MCF 10A (cell line): ENCODE results near the gene MED26. TPM values are rescaled to one million over a fixed set of nuclear protein-coding genes. Genes with fewer than 3 reads are reported as not detected.

Source experiments
- BruUV-seq: library from RNA; stranded (reverse); fragments of 400-500 nt; replicated peaks from 2 replicates; lab custom pipeline; 2021; lab: Mats Ljungman, UMichigan
- CTCF ChIA-PET: fragments of 300-600 bp; sonication (Branson Sonifier 250); formaldehyde crosslinking; extraction: SDS; loops from one replicate; lab custom pipeline; 2021; ENCODE audit warnings: antibody characterized with exemption, inconsistent platforms; lab: Yijun Ruan, JAX
- POLR2A ChIA-PET: fragments of 300-600, 350-650 bp; sonication (Branson Sonifier 250); formaldehyde crosslinking; extraction: SDS; loops from one replicate; lab custom pipeline; 2020; ENCODE audit warnings: antibody characterized with exemption, inconsistent platforms; lab: Yijun Ruan, JAX
- DNase-seq: peaks from one replicate; pipeline ENCODE4 v3.0.0-alpha.2; 2018; ENCODE audit not compliant: unreplicated experiment
- H3K27ac Mint-ChIP-seq: one replicate; pipeline ENCODE4 v1.8.0; 2022; ENCODE audit warnings: mild to moderate bottlenecking, low read depth, mixed read lengths; ENCODE audit not compliant: unreplicated experiment
- H3K27me3 Mint-ChIP-seq: one replicate; pipeline ENCODE4 v1.8.0; 2022; ENCODE audit warnings: mixed read lengths; ENCODE audit not compliant: insufficient read depth, unreplicated experiment
- H3K36me3 Mint-ChIP-seq: one replicate; pipeline ENCODE4 v1.8.0; 2022; ENCODE audit warnings: mild to moderate bottlenecking, moderate library complexity, mixed read lengths; ENCODE audit not compliant: insufficient read depth, unreplicated experiment
- H3K4me1 Mint-ChIP-seq: one replicate; pipeline ENCODE4 v1.8.0; 2022; ENCODE audit warnings: mixed read lengths; ENCODE audit not compliant: insufficient read depth, unreplicated experiment
- H3K4me3 Mint-ChIP-seq: one replicate; pipeline ENCODE4 v1.8.0; 2022; ENCODE audit warnings: mild to moderate bottlenecking, moderate library complexity, mixed read lengths; ENCODE audit not compliant: unreplicated experiment
- H3K9me3 Mint-ChIP-seq: one replicate; pipeline ENCODE4 v1.8.0; 2022; ENCODE audit warnings: mixed read lengths; ENCODE audit not compliant: unreplicated experiment
- CTCF ChIP-seq: fragments of 200-600 bp; IDR thresholded peaks from one replicate; pipeline ENCODE4 v1.8.0; 2022; ENCODE audit warnings: antibody characterized with exemption, mild to moderate bottlenecking; ENCODE audit not compliant: unreplicated experiment
- intact Hi-C: fragments of 100-400 bp; cut with micrococcal nuclease; formaldehyde crosslinking; loops from 2 replicates; pipeline ENCODE4 v1.14.1; 2022
- total RNA-seq: library from RNA; stranded (reverse); gene quantifications from 2 replicates; pipeline ENCODE4 v1.2.3, GENCODE V29; 2022

Gene MED26
- total RNA-seq, 1 experiment from 2014 or later = 12.9 TPM

DNA sequence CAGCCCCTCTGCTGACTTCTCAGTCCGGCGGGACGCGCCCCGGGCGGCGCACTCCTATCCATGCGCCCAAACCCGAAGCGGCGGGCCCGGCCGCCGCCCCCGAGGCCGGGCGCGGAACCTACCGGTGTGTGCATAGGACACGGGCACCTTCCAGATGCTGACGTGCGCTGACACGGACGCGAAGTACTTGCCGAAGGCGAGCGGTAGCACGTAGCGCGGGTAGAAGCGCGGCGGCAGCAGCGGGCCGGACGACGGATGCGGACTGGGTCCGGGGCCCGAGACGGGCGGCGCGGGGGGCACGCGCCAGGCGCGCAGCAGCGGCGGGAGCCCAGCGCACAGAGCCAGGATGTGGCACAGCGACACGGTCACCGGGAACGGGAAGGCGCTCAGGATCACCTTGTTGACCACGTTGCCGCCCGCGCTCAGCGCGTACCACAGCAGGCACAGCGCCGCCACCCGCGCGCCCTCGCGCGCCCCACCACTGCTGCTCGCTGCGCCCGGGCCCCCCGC is 56.1 kb downstream of the MED26 start:
- no peak for DNase-seq
- H3K27ac Mint-ChIP-seq = peak overlapping the region; percentile 99
- ChIA-PET POLR2A (interaction anchor here (0.7 to 6.1 kb wide), 13 partner anchors 10 to 113 kb away, joined by 3 to 51 read pairs (median 6); partner anchors contain the start of genes CHERP, MED26, SMIM7 and TMEM38A), CTCF (interaction anchor here (1.2 to 1.3 kb wide), 2 partner anchors 10 to 16 kb away, joined by 3 to 5 read pairs; no protein-coding TSS in a partner anchor)
- H3K4me3 Mint-ChIP-seq = peak overlapping the region; percentile 99
- H3K9me3 Mint-ChIP-seq = no peaks in the 10 kb centered on the region
- peaks cover 64% of the 10 kb centered on the region for H3K36me3 Mint-ChIP-seq
- H3K4me1 Mint-ChIP-seq = peaks cover 37% of the 10 kb centered on the region
- H3K27me3 Mint-ChIP-seq = no peaks in the 10 kb centered on the region
- no peak for TF ChIP-seq CTCF
- no TSS peak for BruUV-seq
- intact Hi-C loops = loop anchor here (5.0 kb wide), 1 partner anchor 255 kb away; the partner anchor contains the start of gene SIN3B

- Mint-ChIP-seq H3K27ac (peak overlapping the region; percentile 99), H3K9me3 (no peaks in the 10 kb centered on the region), H3K4me3 (peak overlapping the region; percentile 99), H3K36me3 (peaks cover 65% of the 10 kb centered on the region), H3K27me3 (no peaks in the 10 kb centered on the region), H3K4me1 (peaks cover 37% of the 10 kb centered on the region)
- no TSS peak for BruUV-seq
- no peak for DNase-seq
- TF ChIP-seq CTCF = no peak
- ChIA-PET POLR2A (interaction anchor here (0.6 to 6.1 kb wide), 7 partner anchors 10 to 89 kb away, joined by 3 to 51 read pairs (median 6); partner anchors contain the start of genes MED26 and SMIM7), CTCF (no interaction called here)
- intact Hi-C loops = loop anchor here (5.0 kb wide), 1 partner anchor 256 kb away; the partner anchor contains the start of gene SIN3B
Measured at GRCh38 chr19:16571283-16571682, 56.7 kb downstream of the MED26 start.

DNA sequence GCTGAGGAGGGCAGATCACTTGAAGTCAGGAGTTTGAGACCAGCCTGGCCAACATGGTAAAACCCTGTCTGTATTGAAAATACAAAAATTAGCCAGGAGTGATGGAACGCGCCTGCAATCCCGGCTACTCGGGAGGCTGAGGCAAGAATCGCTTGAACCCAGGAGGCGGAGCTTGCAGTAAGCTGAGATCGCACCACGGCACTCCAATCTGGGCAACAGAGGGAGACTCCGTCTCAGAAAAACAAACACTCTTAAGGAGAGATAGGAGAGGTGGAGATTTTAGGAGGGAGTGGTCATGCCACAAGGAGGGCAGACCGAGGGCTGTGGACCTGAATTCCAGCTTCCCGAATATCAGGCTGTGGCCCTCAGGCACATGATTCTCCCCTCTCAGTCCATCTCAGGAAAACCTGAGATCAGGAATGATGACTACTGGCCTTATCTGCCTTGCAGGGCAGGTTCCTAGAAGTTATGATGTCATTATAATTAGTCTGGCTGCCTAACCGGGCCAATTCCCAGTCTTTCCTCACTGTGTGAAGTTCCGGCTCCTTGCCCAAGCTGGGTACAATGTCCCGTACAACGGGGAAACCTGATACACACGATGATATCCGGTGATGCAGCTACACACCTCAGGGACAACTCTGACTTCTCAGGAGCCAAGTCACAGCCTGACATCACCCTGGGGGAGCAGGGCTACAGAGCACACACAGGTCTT is 58.2 kb downstream of the MED26 start:
- H3K4me3 Mint-ChIP-seq = peak overlapping the region; percentile 99
- POLR2A ChIA-PET = interaction anchor here (0.5 to 6.1 kb wide), 7 partner anchors 12 to 91 kb away, joined by 3 to 51 read pairs (median 6); partner anchors contain the start of genes MED26, SMIM7 and TMEM38A

More for the DNA sequence above, 58.2 kb downstream of the MED26 start:
- no peak for TF ChIP-seq CTCF
- DNase-seq = no peak
- intact Hi-C loops = loop anchor here (1.0 to 5.0 kb wide), 2 partner anchors 58 to 258 kb away; partner anchors contain the start of gene SIN3B
- CTCF ChIA-PET = interaction anchor here (0.5 to 1.0 kb wide), 4 partner anchors 200 to 697 kb away, joined by 3 to 4 read pairs (median 3); no protein-coding TSS in a partner anchor
- peaks cover 32% of the 10 kb centered on the region for H3K4me1 Mint-ChIP-seq
- BruUV-seq = no TSS peak
- H3K36me3 Mint-ChIP-seq = peaks cover 67% of the 10 kb centered on the region
- H3K27ac Mint-ChIP-seq = peak overlapping the region; percentile 95
- H3K9me3 Mint-ChIP-seq = no peaks in the 10 kb centered on the region
- no peaks in the 10 kb centered on the region for H3K27me3 Mint-ChIP-seq
